H1 (cell line): Measurements from ENCODE around the gene SLC38A2. TPM values are rescaled to one million over a fixed set of nuclear protein-coding genes. Genes with fewer than 3 reads are reported as not detected.

Experiments
- CTCF ChIA-PET: fragments of 300-600 bp; sonication (Branson Sonifier 250); formaldehyde crosslinking; loops from one replicate; lab custom pipeline; 2021; ENCODE audit not compliant: partially characterized antibody; lab: Charles Lee
- POLR2A ChIA-PET: fragments of 300-600 bp; sonication (Branson Sonifier 250); formaldehyde crosslinking; loops from one replicate; lab custom pipeline; 2021; ENCODE audit warnings: inconsistent platforms; ENCODE audit not compliant: partially characterized antibody; lab: Charles Lee
- DNase-seq, 2 experiments: peaks; one replicate each; pipeline versions ENCODE4 v3.0.0 to v3.0.0-alpha.2; 2010 to 2022; ENCODE audit warnings: low spot score in 2 of 2, low read depth in 1 of 2, mixed read lengths in 1 of 2
- FAIRE-seq: peaks from 2 replicates; lab custom pipeline; 2011; peaks lifted over from hg19 to GRCh38; lab: Jason Lieb, UNC
- H2AFZ ChIP-seq: 2 replicates; pipeline ENCODE4 v1.8.1; 2012; ENCODE audit warnings: low read length, inconsistent platforms
- H2AK5ac ChIP-seq: 2 replicates; pipeline ENCODE4 v1.6.1; 2013; ENCODE audit warnings: low read depth, low read length
- H2BK120ac ChIP-seq: replicated peaks from 2 replicates; pipeline ENCODE3; 2013; ENCODE audit warnings: low read depth, low read length, inconsistent platforms
- H2BK12ac ChIP-seq: 2 replicates; pipeline ENCODE4 v1.6.1; 2013; ENCODE audit warnings: low read depth, low read length
- H2BK15ac ChIP-seq: 2 replicates; pipeline ENCODE4 v1.6.1; 2013; ENCODE audit warnings: low read length
- H2BK20ac ChIP-seq: 2 replicates; pipeline ENCODE4 v1.6.1; 2013; ENCODE audit warnings: low read length
- H2BK5ac ChIP-seq: 2 replicates; pipeline ENCODE4 v1.6.1; 2013; ENCODE audit warnings: low read depth, low read length
- H3K14ac ChIP-seq: 2 replicates; pipeline ENCODE4 v1.6.1; 2013; ENCODE audit warnings: inconsistent platforms; ENCODE audit not compliant: insufficient read length
- H3K18ac ChIP-seq: 2 replicates; pipeline ENCODE4 v1.6.1; 2013; ENCODE audit warnings: low read length; ENCODE audit errors: extremely low read depth
- H3K23ac ChIP-seq: 2 replicates; pipeline ENCODE4 v1.6.1; 2013; ENCODE audit warnings: inconsistent platforms; ENCODE audit not compliant: insufficient read length
- H3K23me2 ChIP-seq: 2 replicates; pipeline ENCODE4 v1.6.1; 2013; ENCODE audit warnings: low read depth, low read length
- H3K27ac ChIP-seq: 2 replicates; pipeline ENCODE4 v1.6.1; 2011; ENCODE audit warnings: low read depth, low read length, inconsistent platforms
- H3K27me3 ChIP-seq, 4 experiments: replicated peaks in 1 of 4; 1 replicate in 1 of 4; 2 replicates in 3 of 4; pipeline versions ENCODE4 v1.6.1 to v1.8.1; 2011 to 2013; ENCODE audit warnings: low read length in 3 of 4, mild to moderate bottlenecking in 3 of 4, inconsistent platforms in 2 of 4, mixed read lengths in 2 of 4, moderate library complexity in 1 of 4; ENCODE audit not compliant: control insufficient read depth in 3 of 4, insufficient read depth in 3 of 4; ENCODE audit errors: extremely low read depth in 1 of 4
- H3K36me3 ChIP-seq, 4 experiments: 2 replicates each; pipeline versions ENCODE4 v1.6.1 to v1.8.1; 2011 to 2013; ENCODE audit warnings: mild to moderate bottlenecking in 4 of 4, low read length in 3 of 4, moderate library complexity in 2 of 4, control low read depth in 1 of 4, inconsistent platforms in 1 of 4; ENCODE audit not compliant: insufficient read depth in 4 of 4, control insufficient read depth in 2 of 4
- H3K4ac ChIP-seq: replicated peaks from 2 replicates; pipeline ENCODE3; 2013; ENCODE audit warnings: low read length, low read depth, mixed read lengths, inconsistent platforms; ENCODE audit not compliant: insufficient read length
- H3K4me1 ChIP-seq, 4 experiments: replicated peaks in 1 of 4; 1 replicate in 1 of 4; 2 replicates in 3 of 4; pipeline versions ENCODE4 v1.6.1 to v1.8.1; 2011 to 2013; ENCODE audit warnings: low read length in 3 of 4, inconsistent platforms in 2 of 4, mixed read lengths in 1 of 4; ENCODE audit not compliant: insufficient read depth in 4 of 4, control insufficient read depth in 3 of 4
- H3K4me2 ChIP-seq, 2 experiments: 2 replicates each; pipeline versions ENCODE4 v1.6.1 to v1.8.1; 2011 to 2013; ENCODE audit warnings: low read depth in 2 of 2, low read length in 2 of 2, control low read depth in 1 of 2, inconsistent platforms in 1 of 2, mild to moderate bottlenecking in 1 of 2; ENCODE audit not compliant: insufficient read depth in 1 of 2
- H3K4me3 ChIP-seq, 4 experiments: fragments of 200-600, 300-600 bp in 1 of 4; sonication (generic), shearing (Covaris generic), sonication (Bioruptor Twin) in 1 of 4; 2 replicates each; pipeline versions ENCODE4 v1.5.1 to v1.8.1; 2011 to 2016; ENCODE audit warnings: low read length in 4 of 4, low read depth in 3 of 4, control low read depth in 2 of 4, inconsistent platforms in 2 of 4, mild to moderate bottlenecking in 2 of 4, mixed read lengths in 1 of 4, moderate library complexity in 1 of 4; ENCODE audit not compliant: insufficient read depth in 2 of 4; ENCODE audit errors: extremely low read depth in 1 of 4
- H3K56ac ChIP-seq: replicated peaks from 2 replicates; pipeline ENCODE3; 2013; ENCODE audit warnings: low read depth, mild to moderate bottlenecking, mixed read lengths, low read length, inconsistent platforms; ENCODE audit not compliant: insufficient read length
- H3K79me1 ChIP-seq: 2 replicates; pipeline ENCODE4 v1.6.1; 2013; ENCODE audit warnings: low read depth, low read length, control low read depth
- H3K79me2 ChIP-seq, 2 experiments: 2 replicates each; pipeline versions ENCODE4 v1.6.1 to v1.8.1; 2012 to 2013; ENCODE audit warnings: low read length in 2 of 2, mild to moderate bottlenecking in 2 of 2, inconsistent platforms in 1 of 2; ENCODE audit not compliant: insufficient read depth in 2 of 2, control insufficient read depth in 1 of 2
- H3K9ac ChIP-seq, 4 experiments: replicated peaks in 1 of 4; 1 replicate in 1 of 4; 2 replicates in 3 of 4; pipeline versions ENCODE4 v1.6.1 to v1.8.1; 2011 to 2013; ENCODE audit warnings: low read depth in 3 of 4, low read length in 3 of 4, control low read depth in 2 of 4, mild to moderate bottlenecking in 2 of 4, moderate library complexity in 2 of 4, inconsistent platforms in 1 of 4; ENCODE audit errors: extremely low read depth in 1 of 4
- H3K9me3 ChIP-seq, 2 experiments: 2 replicates each; pipeline versions ENCODE4 v1.6.1 to v1.8.1; 2012 to 2013; ENCODE audit warnings: mild to moderate bottlenecking in 2 of 2, moderate library complexity in 2 of 2, control low read depth in 1 of 2, inconsistent platforms in 1 of 2, low read depth in 1 of 2, low read length in 1 of 2, mixed read lengths in 1 of 2; ENCODE audit not compliant: insufficient read depth in 2 of 2
- H4K20me1 ChIP-seq, 2 experiments: replicated peaks in 1 of 2; 2 replicates each; pipeline versions ENCODE3 to v1.8.1; 2011 to 2013; ENCODE audit warnings: inconsistent platforms in 2 of 2, low read length in 2 of 2, mild to moderate bottlenecking in 1 of 2; ENCODE audit not compliant: insufficient read depth in 2 of 2, control insufficient read depth in 1 of 2
- H4K5ac ChIP-seq: 2 replicates; pipeline ENCODE4 v1.6.1; 2013; ENCODE audit warnings: low read length, low read depth, mixed read lengths, inconsistent platforms; ENCODE audit not compliant: insufficient read length
- H4K8ac ChIP-seq: 2 replicates; pipeline ENCODE4 v1.8.0; 2013; ENCODE audit warnings: mild to moderate bottlenecking, moderate library complexity, low read length, inconsistent platforms; ENCODE audit not compliant: insufficient read depth; ENCODE audit errors: extremely low read depth
- H4K91ac ChIP-seq: replicated peaks from 2 replicates; pipeline ENCODE3; 2013; ENCODE audit warnings: low read length, mixed read lengths, inconsistent platforms; ENCODE audit not compliant: insufficient read length
- ASH2L ChIP-seq: fragments of 200-600, 300-600 bp; sonication (generic); IDR thresholded peaks from one replicate; pipeline ENCODE4 v1.7.1; 2017; ENCODE audit warnings: low read length
- BACH1 ChIP-seq: IDR thresholded peaks from 2 replicates; pipeline ENCODE4 v1.6.1; 2012; ENCODE audit warnings: low read length, improper control_type of control experiment
- CBX8 ChIP-seq: fragments of 300-800, 300-1000 bp; sonication (generic); IDR thresholded peaks from 2 replicates; pipeline ENCODE4 v1.7.1; 2016; ENCODE audit warnings: low read depth, low read length, borderline replicate concordance
- GABPA ChIP-seq: IDR thresholded peaks from 2 replicates; pipeline ENCODE4 v1.6.1; 2011; ENCODE audit warnings: mild to moderate bottlenecking, low read length, moderate library complexity, borderline replicate concordance; ENCODE audit not compliant: insufficient read depth
- POLR2AphosphoS5 ChIP-seq: IDR thresholded peaks from 2 replicates; pipeline ENCODE4 v1.6.1; 2011; ENCODE audit warnings: low read depth, low read length
- RFX5 ChIP-seq: IDR thresholded peaks from 2 replicates; pipeline ENCODE4 v1.6.1; 2011; ENCODE audit warnings: low read depth, low read length, improper control_type of control experiment, borderline replicate concordance
- TBP ChIP-seq: IDR thresholded peaks from 2 replicates; pipeline ENCODE4 v1.6.1; 2011; ENCODE audit warnings: low read depth, low read length, improper control_type of control experiment
- WGBS, 2 experiments: shearing (Covaris generic) in 1 of 2; methylation state at CpG; one replicate each; pipeline versions ENCODE4 v1.1.6 to v1.1.7; 2013 to 2015; ENCODE audit warnings: low lambda C conversion rate in 2 of 2, mixed read lengths in 2 of 2, inconsistent platforms in 1 of 2, low coverage in 1 of 2, missing lambda C conversion rate in 1 of 2; ENCODE audit not compliant: insufficient replicate concordance in 2 of 2, insufficient coverage in 1 of 2, insufficient read length in 1 of 2; ENCODE audit errors: extremely low coverage in 1 of 2, missing lambda C conversion rate in 1 of 2; 5-methylcytosine and 5-hydroxymethylcytosine counted together
- polyA plus RNA-seq, 7 experiments: library from polyadenylated mRNA; depleted of rRNA in 3 of 7; stranded (reverse) in 5 of 7; unstranded in 2 of 7; fragments of >200 nt in 5 of 7; fragments of 200-250 nt in 2 of 7; gene quantifications; 1 replicate in 5 of 7; 2 replicates in 1 of 7; 4 replicates in 1 of 7; pipeline versions ENCODE4 v1.2.1 to v1.2.3, GENCODE V29; 2011 to 2013; ENCODE audit warnings: missing spikeins in 2 of 7, mixed read lengths in 2 of 7
- total RNA-seq: library from RNA; stranded (reverse); fragmentation: NEBNext Ultra II Directional; extraction: Animal tissue kit (Norgen Biotek cat#: 25700); gene quantifications from 2 replicates; pipeline ENCODE4 v1.2.1, GENCODE V29; 2021

SLC38A2 gene
- total and polyA plus RNA-seq, 2 of the 8 experiments (the other 6 are each of a cell fraction or from before 2014, with no cell fraction given), result 163 to 684 TPM

GRCh38 chr12:46366771-46367170 lies 5.8 kb downstream of the SLC38A2 start:
- Histone ChIP-seq H3K79me2 (peaks cover 22 to 69% of the 10 kb centered on the region in 2 experiments), H3K79me1 (0 out of 2 replicates have a peak, but pooled peaks cover 2% of the 10 kb centered on the region), H3K4me1 (peaks cover 0 to 7% (median 1%) of the 10 kb centered on the region in 4 experiments; a peak in 2 of 7 replicates), H3K9ac (no peak overlapping the region), H4K91ac (no peak overlapping the region), H3K4ac (no peak overlapping the region), H2AFZ (no peak overlapping the region), H2BK5ac (no peak overlapping the region), H3K14ac (no peak overlapping the region), H3K4me3 (0 out of 8 replicates have a peak overlapping the region, but pooled peaks of 1 of the 4 experiments have one; percentile 87), H4K5ac (no peak overlapping the region), H4K8ac (no peak overlapping the region), H3K56ac (no peak overlapping the region), H2BK15ac (no peak overlapping the region), H2BK20ac (no peak overlapping the region), H3K23ac (no peak overlapping the region), H3K9me3 (no peaks in the 10 kb centered on the region), H2BK120ac (no peak overlapping the region), H3K36me3 (peaks cover 61 to 99% (median 93%) of the 10 kb centered on the region in 4 experiments), H3K23me2 (0 out of 2 replicates have a peak, but pooled peaks cover 4% of the 10 kb centered on the region), H3K27ac (no peak overlapping the region), H3K27me3 (no peaks in the 10 kb centered on the region), H4K20me1 (peaks cover 46 to 54% of the 10 kb centered on the region in 2 experiments), H2AK5ac (no peak overlapping the region), H3K18ac (no peak overlapping the region), H3K4me2 (peak overlapping the region; percentile 6 to 59; a peak in 1 of 4 replicates), H2BK12ac (no peak overlapping the region)
- TF ChIP-seq TBP, result no peak
- TF ChIP-seq POLR2AphosphoS5, result 0 out of 2 replicates have a peak, but pooled peaks have one; percentile 18
- TF ChIP-seq BACH1, result no peak
- TF ChIP-seq CBX8, result no peak
- TF ChIP-seq RFX5, result no peak
- no peak for TF ChIP-seq ASH2L
- no peak for TF ChIP-seq GABPA
- DNase-seq (no peak), FAIRE-seq (no peak)
- ChIA-PET CTCF (interaction anchor here (1.0 to 1.2 kb wide), 2 partner anchors 23 to 310 kb away, joined by 3 to 5 read pairs; no protein-coding TSS in a partner anchor), POLR2A (interaction anchor here (0.7 to 12.8 kb wide), 17 partner anchors 10 to 338 kb away, joined by 3 to 263 read pairs (median 4); partner anchors contain the start of gene SLC38A1)
- 98% methylated on average over 5 of the region's 5 CpGs; no CpG with 5 or more reads in 1 of the 2 experiments for WGBS, 2 experiments
